K562 (cell line): ENCODE data around the gene ALDH16A1. TPM values are rescaled to one million over a fixed set of nuclear protein-coding genes. Genes with fewer than 3 reads are reported as not detected.

Source experiments
- ADNP ChIP-seq: fragments of 200-800 bp; sonication (Bioruptor generic); IDR thresholded peaks from 2 replicates; pipeline ENCODE4 v1.6.1; 2016; ENCODE audit warnings: missing genetic modification characterization, missing compliant biosample characterization
- ATF7 ChIP-seq: fragments of 450-650 bp; IDR thresholded peaks from 2 replicates; pipeline ENCODE4 v1.7.1; 2014; ENCODE audit warnings: mild to moderate bottlenecking, moderate library complexity
- BACH1 ChIP-seq: fragments of 200-800 bp; sonication (Bioruptor generic); IDR thresholded peaks from 2 replicates; pipeline ENCODE4 v1.6.1; 2016; ENCODE audit warnings: missing genetic modification characterization, missing compliant biosample characterization
- CREB1 ChIP-seq, 2 experiments: sonication (generic) in 1 of 2; formaldehyde crosslinking in 1 of 2; IDR thresholded peaks; 2 replicates each; pipeline versions ENCODE4 v1.6.1 to v1.8.0; 2012 to 2022; ENCODE audit warnings: inconsistent platforms in 1 of 2, mild to moderate bottlenecking in 1 of 2, missing genetic modification reagents in 1 of 2, moderate library complexity in 1 of 2
- DLX4 ChIP-seq: fragments of 250-450 bp; sonication (Bioruptor Pico); IDR thresholded peaks from 2 replicates; pipeline ENCODE4 v1.6.1; 2021; ENCODE audit warnings: mild to moderate bottlenecking
- E2F3 ChIP-seq: fragments of 250-450 bp; sonication (Bioruptor Pico); IDR thresholded peaks from 2 replicates; pipeline ENCODE4 v1.4.0; 2020; ENCODE audit warnings: mild to moderate bottlenecking
- ELF4 ChIP-seq: fragments of 450-650 bp; formaldehyde crosslinking; IDR thresholded peaks from 2 replicates; pipeline ENCODE4 v1.4.0; 2022; ENCODE audit warnings: missing genetic modification characterization
- HEY1 ChIP-seq: fragments of 250-450 bp; sonication (Bioruptor Pico); IDR thresholded peaks from 2 replicates; pipeline ENCODE4 v1.5.0; 2020; ENCODE audit warnings: mild to moderate bottlenecking, moderate library complexity, borderline replicate concordance
- HLTF ChIP-seq: fragments of 450-650 bp; IDR thresholded peaks from 2 replicates; pipeline ENCODE4 v1.6.1; 2016
- HMG20A ChIP-seq: fragments of 450-650 bp; formaldehyde crosslinking; conservative IDR thresholded peaks from 2 replicates; pipeline ENCODE4 v1.4.0; 2020; ENCODE audit warnings: mild to moderate bottlenecking, mixed read lengths
- KLF1 ChIP-seq: fragments of 450-650 bp; IDR thresholded peaks from 2 replicates; pipeline ENCODE4 v1.6.1; 2016; ENCODE audit warnings: missing genetic modification characterization, missing compliant biosample characterization
- MXI1 ChIP-seq: IDR thresholded peaks from 2 replicates; pipeline ENCODE4 v1.6.1; 2011; ENCODE audit warnings: low read depth, mild to moderate bottlenecking, improper control_type of control experiment, low read length
- NCOA1 ChIP-seq: fragments of 450-650 bp; IDR thresholded peaks from 2 replicates; pipeline ENCODE4 v1.6.1; 2016; ENCODE audit warnings: low read depth
- NFE2 ChIP-seq: IDR thresholded peaks from 2 replicates; pipeline ENCODE4 v1.6.1; 2014; ENCODE audit warnings: antibody characterized with exemption, low read depth
- NRF1 ChIP-seq, 2 experiments: fragments of 450-650 bp; IDR thresholded peaks in 1 of 2; conservative IDR thresholded peaks in 1 of 2; 2 replicates each; pipeline ENCODE4 v1.6.1; 2014; ENCODE audit warnings: mild to moderate bottlenecking in 2 of 2
- RBM15 ChIP-seq: fragments of 200-400 bp; formaldehyde crosslinking; IDR thresholded peaks from 2 replicates; pipeline ENCODE4 v1.6.1; 2018; ENCODE audit warnings: mild to moderate bottlenecking, low read length, moderate library complexity; ENCODE audit not compliant: insufficient read depth
- RBM25 ChIP-seq: fragments of 200-400 bp; formaldehyde crosslinking; IDR thresholded peaks from 2 replicates; pipeline ENCODE4 v1.6.1; 2018; ENCODE audit warnings: low read length, low read depth, moderate library complexity; ENCODE audit not compliant: severe bottlenecking
- SMARCC2 ChIP-seq: fragments of 450-650 bp; IDR thresholded peaks from 2 replicates; pipeline ENCODE4 v1.6.1; 2017; ENCODE audit warnings: antibody characterized with exemption, moderate library complexity, mild to moderate bottlenecking, low read depth
- TFAM ChIP-seq: fragments of 250-450 bp; sonication (Bioruptor Pico); conservative IDR thresholded peaks from 2 replicates; pipeline ENCODE4 v1.5.0; 2021; ENCODE audit warnings: mild to moderate bottlenecking, moderate library complexity
- TRIM28 ChIP-seq: fragments of 450-650 bp; IDR thresholded peaks from 2 replicates; pipeline ENCODE4 v1.6.1; 2017
- ZBTB26 ChIP-seq: fragments of 450-650 bp; formaldehyde crosslinking; IDR thresholded peaks from 2 replicates; pipeline ENCODE4 v1.4.0; 2022; ENCODE audit warnings: missing genetic modification characterization
- ZBTB34 ChIP-seq: fragments of 250-450 bp; sonication (Bioruptor Pico); IDR thresholded peaks from 2 replicates; pipeline ENCODE4 v1.8.0; 2021; ENCODE audit warnings: mild to moderate bottlenecking, moderate library complexity
- ZFP36 ChIP-seq: fragments of 150-350 bp; IDR thresholded peaks from 2 replicates; pipeline ENCODE4 v1.6.1; 2018; ENCODE audit warnings: low read length, low read depth; ENCODE audit not compliant: partially characterized antibody
- ZNF174 ChIP-seq: fragments of 250-450 bp; sonication (Bioruptor Pico); IDR thresholded peaks from 2 replicates; pipeline ENCODE4 v1.4.0; 2020; ENCODE audit warnings: mild to moderate bottlenecking
- ZNF217 ChIP-seq: sonication (generic); formaldehyde crosslinking; IDR thresholded peaks from 2 replicates; pipeline ENCODE4 v1.8.0; 2022; ENCODE audit warnings: mild to moderate bottlenecking, missing genetic modification reagents
- ZNF668 ChIP-seq: fragments of 250-450 bp; sonication (Bioruptor Pico); IDR thresholded peaks from 2 replicates; pipeline ENCODE4 v1.8.0; 2022; ENCODE audit warnings: mild to moderate bottlenecking, inconsistent platforms
- ZNF780A ChIP-seq: fragments of 250-450 bp; sonication (Bioruptor Pico); IDR thresholded peaks from 2 replicates; pipeline ENCODE4 v1.5.0; 2021; ENCODE audit warnings: mild to moderate bottlenecking
- ZNF785 ChIP-seq: fragments of 250-450 bp; sonication (Bioruptor Pico); IDR thresholded peaks from 2 replicates; pipeline ENCODE4 v1.4.0; 2020; ENCODE audit warnings: mild to moderate bottlenecking
- ZSCAN32 ChIP-seq: fragments of 450-650 bp; formaldehyde crosslinking; IDR thresholded peaks from 2 replicates; pipeline ENCODE4 v1.4.0; 2020; ENCODE audit warnings: mild to moderate bottlenecking, moderate library complexity
- polyA plus RNA-seq, 8 experiments: library from polyadenylated mRNA; depleted of rRNA in 4 of 8; stranded (reverse) in 5 of 8; unstranded in 3 of 8; fragments of >200 nt; fragmentation: Nextera tagmentation in 2 of 8; fragmentation: Illumina TruSeq in 1 of 8; extraction: Ambion mirVana in 2 of 8; extraction: Trizol in 1 of 8; gene quantifications; 2 replicates each; pipeline versions ENCODE4 v1.2.1 to v1.2.3, GENCODE V29; 2011 to 2014; ENCODE audit warnings: inconsistent platforms in 1 of 8, missing spikeins in 1 of 8
- total RNA-seq, 7 experiments: library from RNA; depleted of rRNA in 6 of 7; stranded (reverse); fragments of >200 nt in 6 of 7; fragmentation: Illumina TruSeq in 2 of 7; extraction: Trizol in 2 of 7; gene quantifications; 2 replicates each; pipeline versions ENCODE4 v1.2.1 to v1.2.3, GENCODE V29; 2011 to 2021; ENCODE audit warnings: low replicate concordance in 1 of 7

Gene ALDH16A1
- total and polyA plus RNA-seq, 9 of the 15 experiments (the other 6 are each of a cell fraction or from before 2014, with no cell fraction given), result 2.2 to 52.2 (median 7.6) TPM

- TF ChIP-seq ADNP (tag) (no peak), KLF1 (no peak), ZNF780A (no peak; the same call in 1 of the 2 replicates), TFAM (CRISPR knock-in tag) (no peak), ZNF174 (CRISPR knock-in tag) (no peak), SMARCC2 (no peak), ZFP36 (no peak), RBM25 (peak; percentile 35), ZBTB34 (no peak), MXI1 (no peak), NRF1 (conservative IDR thresholded peaks at IDR 0.05 in 1 of 2, IDR thresholded peaks at IDR 0.05 in 1 of 2) (peak; percentile 99), ZNF217 (CRISPR knock-in tag) (no peak), ZNF785 (CRISPR knock-in tag) (no peak), DLX4 (CRISPR knock-in tag) (no peak), ZBTB26 (CRISPR knock-in tag) (no peak), ELF4 (CRISPR knock-in tag) (peak; percentile 42; the same call in 1 of the 2 replicates), NCOA1 (0 out of 2 replicates have a peak, but pooled peaks have one; percentile 53), E2F3 (CRISPR knock-in tag) (peak; percentile 42; the same call in 1 of the 2 replicates), BACH1 (tag) (no peak), HLTF (no peak), CREB1 (IDR thresholded peaks at IDR 0.05) (peak; percentile 72), CREB1 (CRISPR knock-in tag; IDR thresholded peaks at IDR 0.05) (peak; percentile 73), HMG20A (CRISPR knock-in tag) (no peak), TRIM28 (0 out of 2 replicates have a peak, but pooled peaks have one; percentile 17), HEY1 (CRISPR knock-in tag) (no peak), RBM15 (no peak), ZSCAN32 (CRISPR knock-in tag) (no peak), NFE2 (peak; percentile 29; the same call in 1 of the 2 replicates), ZNF668 (CRISPR knock-in tag) (no peak), ATF7 (peak; percentile 81)
Observed at GRCh38 chr19:49453013-49453756, at the start of gene ALDH16A1 (continued).
